DOHH2 (cell line): ENCODE measurements around the gene NEK8.

ENCODE experiments used
- H3F3A ChIP-seq: fragments of 200-600 bp; sonication (generic), shearing (Covaris generic); 2 replicates; pipeline ENCODE4 v1.6.0; 2016; ENCODE audit warnings: antibody characterized with exemption, mild to moderate bottlenecking; ENCODE audit not compliant: control insufficient read depth, insufficient read depth
- H3K27ac ChIP-seq: fragments of 200-600 bp; sonication (generic); 2 replicates; pipeline ENCODE4 v1.5.1; 2014; ENCODE audit warnings: low read depth, mild to moderate bottlenecking, low read length, moderate library complexity
- H3K27me3 ChIP-seq: fragments of 200-600 bp; sonication (generic); 2 replicates; pipeline ENCODE4 v1.6.1; 2014; ENCODE audit warnings: mild to moderate bottlenecking, low read length, mixed read lengths; ENCODE audit not compliant: control insufficient read depth
- H3K36me3 ChIP-seq: fragments of 200-600 bp; sonication (generic); 2 replicates; pipeline ENCODE4 v1.6.1; 2014; ENCODE audit warnings: mild to moderate bottlenecking, low read length, moderate library complexity, mixed read lengths; ENCODE audit not compliant: control insufficient read depth
- H3K4me1 ChIP-seq: fragments of 200-600 bp; sonication (generic); 2 replicates; pipeline ENCODE4 v1.6.1; 2014; ENCODE audit warnings: mild to moderate bottlenecking, low read length, mixed read lengths; ENCODE audit not compliant: control insufficient read depth
- H3K4me2 ChIP-seq: fragments of 200-600 bp; sonication (generic); 2 replicates; pipeline ENCODE4 v1.6.0; 2014; ENCODE audit warnings: mild to moderate bottlenecking, low read length, moderate library complexity
- H3K4me3 ChIP-seq: fragments of 200-600 bp; sonication (generic); 2 replicates; pipeline ENCODE4 v1.5.1; 2014; ENCODE audit warnings: mild to moderate bottlenecking, low read length, mixed read lengths
- H3K79me2 ChIP-seq: fragments of 200-600 bp; sonication (generic); 2 replicates; pipeline ENCODE4 v1.6.1; 2014; ENCODE audit warnings: mild to moderate bottlenecking, low read length, mixed read lengths; ENCODE audit not compliant: control insufficient read depth
- H3K9me2 ChIP-seq: fragments of 200-600 bp; sonication (generic); replicated peaks from 2 replicates; pipeline ENCODE4 v1.6.1; 2014; ENCODE audit warnings: mild to moderate bottlenecking, low read length, mixed read lengths; ENCODE audit not compliant: control insufficient read depth
- H3K9me3 ChIP-seq: fragments of 200-600 bp; sonication (generic); 2 replicates; pipeline ENCODE4 v1.6.1; 2014; ENCODE audit warnings: antibody characterized with exemption, low read length, mixed read lengths; ENCODE audit not compliant: control insufficient read depth, insufficient read depth
- H4K20me1 ChIP-seq: fragments of 200-600 bp; sonication (generic); 2 replicates; pipeline ENCODE4 v1.6.0; 2014; ENCODE audit warnings: low read depth, mild to moderate bottlenecking, antibody characterized with exemption, low read length, moderate library complexity; ENCODE audit not compliant: control insufficient read depth, insufficient read depth
- CTCF ChIP-seq: fragments of 200-600 bp; sonication (generic); IDR thresholded peaks from one replicate; pipeline ENCODE4 v1.5.1; 2014; ENCODE audit warnings: antibody characterized with exemption, mild to moderate bottlenecking, low read depth, low read length; ENCODE audit not compliant: poor library complexity, severe bottlenecking
- EZH2phosphoT487 ChIP-seq: fragments of 200-600 bp; sonication (generic); IDR thresholded peaks from 2 replicates; pipeline ENCODE4 v1.6.1; 2017; ENCODE audit warnings: borderline replicate concordance, mild to moderate bottlenecking, antibody characterized with exemption, low read length, moderate library complexity, mixed read lengths

The NEK8 gene

GRCh38 chr17:28741358-28742349, 13.1 kb downstream of the NEK8 start:
- Histone ChIP-seq H3K4me3 (peak overlapping the region; percentile 64), H3K4me1 (peaks cover 80% of the 10 kb centered on the region), H3K36me3 (peaks cover 63% of the 10 kb centered on the region), H3F3A (peaks cover 29% of the 10 kb centered on the region), H3K4me2 (peak overlapping the region; percentile 78), H3K79me2 (peaks cover 60% of the 10 kb centered on the region), H3K9me3 (peaks cover 5% of the 10 kb centered on the region; the same call in 1 of the 2 replicates), H3K9me2 (no peaks in the 10 kb centered on the region), H4K20me1 (peaks cover 12% of the 10 kb centered on the region), H3K27me3 (no peaks in the 10 kb centered on the region), H3K27ac (peak overlapping the region; percentile 90)
- TF ChIP-seq EZH2phosphoT487 = no peak
- no peak for TF ChIP-seq CTCF

GRCh38 chr17:28743243-28744103, 14.9 kb downstream of the NEK8 start, which contains the start of gene TRAF4:
TSS of gene TRAF4 (plus strand) at chr17:28744011. CDS start at chr17:28744113, 102 bp downstream.
- Histone ChIP-seq H3K4me1 (peaks cover 72% of the 10 kb centered on the region), H3K27ac (peak within 1 kb of the TSS; percentile 90), H3K27me3 (no peaks in the 10 kb centered on the region), H3K4me3 (peak within 1 kb of the TSS; percentile 97), H3K36me3 (peaks cover 70% of the 10 kb centered on the region), H3F3A (peaks cover 31% of the 10 kb centered on the region), H4K20me1 (peaks cover 20% of the 10 kb centered on the region), H3K79me2 (peaks cover 69% of the 10 kb centered on the region), H3K9me3 (no peaks in the 10 kb centered on the region), H3K4me2 (peak within 1 kb of the TSS; percentile 99), H3K9me2 (no peaks in the 10 kb centered on the region)
- TF ChIP-seq EZH2phosphoT487 (no peak), CTCF (no peak)

- peaks cover 70% of the 10 kb centered on the region for H3K36me3 ChIP-seq
- peaks cover 29% of the 10 kb centered on the region for H3F3A ChIP-seq
- peak overlapping the region; percentile 97 for H3K4me3 ChIP-seq
- H3K4me2 ChIP-seq = peak overlapping the region; percentile 99
- H4K20me1 ChIP-seq = peaks cover 20% of the 10 kb centered on the region
- no peaks in the 10 kb centered on the region for H3K9me3 ChIP-seq
- H3K4me1 ChIP-seq = peaks cover 63% of the 10 kb centered on the region
- H3K27me3 ChIP-seq = no peaks in the 10 kb centered on the region
- peaks cover 62% of the 10 kb centered on the region for H3K79me2 ChIP-seq
- peak overlapping the region; percentile 90 for H3K27ac ChIP-seq
- TF ChIP-seq CTCF (no peak), EZH2phosphoT487 (no peak)
- no peaks in the 10 kb centered on the region for H3K9me2 ChIP-seq
Measured at GRCh38 chr17:28744104-28744971, 15.8 kb downstream of the NEK8 start.
